K562 treated with DMSO at 1 percent for 48 hours (cell line): ENCODE results near the gene MND1. TPM values are rescaled to one million over a fixed set of nuclear protein-coding genes. Genes with fewer than 3 reads are reported as not detected.

Experiments used
- total RNA-seq: library from RNA; unstranded; fragments of 300-600 nt; gene quantifications from 2 replicates; pipeline ENCODE4 v1.2.3, GENCODE V29; 2022; ENCODE audit warnings: low replicate concordance; ENCODE audit errors: extremely low read depth

The MND1 gene
- total RNA-seq, result not detected in 2 replicates

GRCh38 chr4:153344131-153345011 lies at the start of gene MND1:
MND1 (plus strand) TSS chr4:153344688; CDS start chr4:153344738, 50 bp downstream.

Other genes with a start within 250 kb of the MND1 start
- gene TRIM2, start 140.2 kb upstream of the MND1 start, total RNA-seq, result not detected in 2 replicates
- gene TMEM131L, start 121.7 kb downstream of the MND1 start, total RNA-seq, result not detected in 2 replicates